Small intestine (tissue), 7 donors: ENCODE measurements around the gene HERPUD1. TPM values are rescaled to one million over a fixed set of nuclear protein-coding genes. Genes with fewer than 3 reads are reported as not detected.

Source experiments
- DNase-seq, 2 donors: peaks; one replicate each; pipeline versions ENCODE4 v3.0.0 to v3.0.0-alpha.2; 2013
- FAIRE-seq: peaks from 2 replicates; lab custom pipeline; 2012; peaks lifted over from hg19 to GRCh38; lab: Jason Lieb, UNC
- H3K27ac ChIP-seq, 3 donors: one replicate each; pipeline ENCODE4 v1.5.1; 2013; ENCODE audit warnings: low read length in 2 of 3, mild to moderate bottlenecking in 2 of 3, control low read depth in 1 of 3, inconsistent platforms in 1 of 3, low read depth in 1 of 3, moderate library complexity in 1 of 3
- H3K27me3 ChIP-seq, 3 donors: one replicate each; pipeline ENCODE4 v1.6.1; 2013; ENCODE audit warnings: low read length in 3 of 3, inconsistent platforms in 1 of 3; ENCODE audit not compliant: control insufficient read depth in 3 of 3, insufficient read depth in 3 of 3
- H3K36me3 ChIP-seq, 3 donors: one replicate each; pipeline ENCODE4 v1.6.1; 2013; ENCODE audit warnings: low read length in 3 of 3, inconsistent platforms in 1 of 3, low read depth in 1 of 3, mild to moderate bottlenecking in 1 of 3, moderate library complexity in 1 of 3; ENCODE audit not compliant: control insufficient read depth in 3 of 3, insufficient read depth in 2 of 3
- H3K4me1 ChIP-seq, 3 donors: one replicate each; pipeline ENCODE4 v1.6.1; 2013; ENCODE audit warnings: low read length in 2 of 3, inconsistent platforms in 1 of 3, low read depth in 1 of 3, mild to moderate bottlenecking in 1 of 3, moderate library complexity in 1 of 3; ENCODE audit not compliant: control insufficient read depth in 3 of 3, insufficient read depth in 2 of 3
- H3K4me3 ChIP-seq, 3 donors: one replicate each; pipeline ENCODE4 v1.5.1; 2013; ENCODE audit warnings: low read length in 3 of 3, control low read depth in 1 of 3, inconsistent platforms in 1 of 3, low read depth in 1 of 3, mild to moderate bottlenecking in 1 of 3, moderate library complexity in 1 of 3
- H3K9me3 ChIP-seq, 2 donors: one replicate each; pipeline ENCODE4 v1.6.1; 2013; ENCODE audit warnings: low read depth in 1 of 2, low read length in 1 of 2; ENCODE audit not compliant: control insufficient read depth in 2 of 2, insufficient read depth in 1 of 2
- WGBS, 3 donors: extraction: QIAGEN DNeasy Blood & Tissue Kit; methylation state at CpG; one replicate each; pipeline ENCODE4 v1.1.7; 2013; 5-methylcytosine and 5-hydroxymethylcytosine counted together
- polyA plus RNA-seq, 4 donors: library from polyadenylated mRNA; stranded (reverse) in 3 of 4; unstranded in 1 of 4; fragments of 200-250 nt in 3 of 4; fragments of 120-200 nt in 1 of 4; gene quantifications; one replicate each; pipeline versions ENCODE4 v1.2.1 to v1.2.3, GENCODE V29; 2013
- donor health status: healthy with polysubstance abuse.
- donor health status: control.
- donor health status: control.
- donor health status: Bipolar disorder and iron deficiency.
- donor health status: healthy.

HERPUD1 gene
- polyA plus RNA-seq, 4 donors, result 25.9 to 129 (median 97.1) TPM

GRCh38 chr16:56888806-56889205, 43.1 kb upstream of the HERPUD1 start:
- DNase-seq, result no peak
- no peaks in the 10 kb centered on the region for H3K36me3 ChIP-seq
- no peaks in the 10 kb centered on the region for H3K4me1 ChIP-seq
- H3K27me3 ChIP-seq, result no peaks in the 10 kb centered on the region
- H3K27ac ChIP-seq, result no peak overlapping the region
- FAIRE-seq, result no peak
- no peaks in the 10 kb centered on the region for H3K9me3 ChIP-seq
- H3K4me3 ChIP-seq, result no peak overlapping the region
- 88 to 92% (median 89%) methylated on average over 6 to 7 of the region's 7 CpGs for WGBS, 3 donors

GRCh38 chr16:56889206-56889605, 42.7 kb upstream of the HERPUD1 start:
- WGBS, 3 donors, result 56 to 81% (median 70%) methylated on average over 5 of the region's 5 CpGs
- Histone ChIP-seq H3K9me3 (no peaks in the 10 kb centered on the region), H3K27ac (no peak overlapping the region), H3K36me3 (no peaks in the 10 kb centered on the region), H3K4me1 (no peaks in the 10 kb centered on the region), H3K4me3 (no peak overlapping the region), H3K27me3 (no peaks in the 10 kb centered on the region)
- FAIRE-seq, result no peak
- DNase-seq, result no peak

- H3K27me3 ChIP-seq, result no peaks in the 10 kb centered on the region
- H3K9me3 ChIP-seq, result no peaks in the 10 kb centered on the region
- no peak for DNase-seq
- no peak for FAIRE-seq
- no peaks in the 10 kb centered on the region for H3K36me3 ChIP-seq
- 77 to 81% (median 78%) methylated on average over 11 of the region's 11 CpGs for WGBS, 3 donors
- H3K4me1 ChIP-seq, result no peaks in the 10 kb centered on the region
- no peak overlapping the region for H3K4me3 ChIP-seq
- H3K27ac ChIP-seq, result no peak overlapping the region
Measured at GRCh38 chr16:56891685-56892084, 40.3 kb upstream of the HERPUD1 start.

GRCh38 chr16:56892705-56893104, 39.2 kb upstream of the HERPUD1 start:
- Histone ChIP-seq H3K4me1 (no peaks in the 10 kb centered on the region), H3K36me3 (no peaks in the 10 kb centered on the region), H3K9me3 (no peaks in the 10 kb centered on the region), H3K27ac (no peak overlapping the region), H3K4me3 (no peak overlapping the region), H3K27me3 (no peaks in the 10 kb centered on the region)
- no peak for FAIRE-seq
- 83 to 87% (median 85%) methylated on average over 11 to 14 of the region's 14 CpGs for WGBS, 3 donors
- DNase-seq, result no peak

- H3K9me3 ChIP-seq, result no peaks in the 10 kb centered on the region
- FAIRE-seq (no peak), DNase-seq (no peak)
- no peaks in the 10 kb centered on the region for H3K36me3 ChIP-seq
- H3K27ac ChIP-seq, result no peak overlapping the region
- no peaks in the 10 kb centered on the region for H3K27me3 ChIP-seq
- H3K4me3 ChIP-seq, result no peak overlapping the region
- WGBS, 3 donors, result 88 to 91% (median 89%) methylated on average over 12 of the region's 12 CpGs
- no peaks in the 10 kb centered on the region for H3K4me1 ChIP-seq
Measured at GRCh38 chr16:56894331-56894917, 37.5 kb upstream of the HERPUD1 start.

- 45 to 67% (median 51%) methylated on average over 4 of the region's 4 CpGs for WGBS, 3 donors
Measured at GRCh38 chr16:56895813-56896212, 36.1 kb upstream of the HERPUD1 start.

GRCh38 chr16:56896244-56896643, 35.7 kb upstream of the HERPUD1 start:
- no peaks in the 10 kb centered on the region for H3K9me3 ChIP-seq
- FAIRE-seq (no peak), DNase-seq (no peak)
- H3K4me3 ChIP-seq, result no peak overlapping the region
- H3K27ac ChIP-seq, result no peak overlapping the region
- H3K4me1 ChIP-seq, result no peaks in the 10 kb centered on the region
- 25 to 66% (median 29%) methylated on average over 3 of the region's 3 CpGs for WGBS, 3 donors
- H3K27me3 ChIP-seq, result peaks cover 0 to 2% (median 0%) of the 10 kb centered on the region in 3 donors
- H3K36me3 ChIP-seq, result no peaks in the 10 kb centered on the region

More at GRCh38 chr16:56895813-56896212, 36.1 kb upstream of the HERPUD1 start:
- peaks cover 0 to under 1% (median 0%) of the 10 kb centered on the region in 3 donors for H3K27me3 ChIP-seq
- DNase-seq (no peak), FAIRE-seq (no peak)
- H3K9me3 ChIP-seq, result no peaks in the 10 kb centered on the region
- no peaks in the 10 kb centered on the region for H3K36me3 ChIP-seq
- H3K4me1 ChIP-seq, result no peaks in the 10 kb centered on the region
- no peak overlapping the region for H3K27ac ChIP-seq
- H3K4me3 ChIP-seq, result no peak overlapping the region

GRCh38 chr16:56897026-56897799, 34.7 kb upstream of the HERPUD1 start:
- WGBS, 3 donors, result 60 to 84% (median 72%) methylated on average over 8 of the region's 8 CpGs
- Histone ChIP-seq H3K36me3 (no peaks in the 10 kb centered on the region), H3K27me3 (peaks cover 0 to 2% (median 0%) of the 10 kb centered on the region in 3 donors), H3K27ac (no peak overlapping the region), H3K4me1 (no peaks in the 10 kb centered on the region), H3K4me3 (no peak overlapping the region), H3K9me3 (no peaks in the 10 kb centered on the region)
- no peak for DNase-seq
- no peak for FAIRE-seq
